SK-N-MC (cell line): ENCODE data around the gene ARHGAP22.
"Not testable (repeated sequence)": the region's sequence is repeated elsewhere in the genome, so short reads cannot be mapped to it uniquely, and the experiment has no call there.

Experiments
- DNase-seq: peaks from one replicate; pipeline ENCODE4 v3.0.0-alpha.2; 2011; ENCODE audit warnings: low read depth, low spot score
- H3K27ac ChIP-seq: fragments of 200-600 bp; sonication (generic); 2 replicates; pipeline ENCODE4 v1.5.1; 2016; ENCODE audit warnings: mixed run types
- H3K36me3 ChIP-seq: fragments of 200-600 bp; sonication (generic); 2 replicates; pipeline ENCODE4 v1.6.1; 2017; ENCODE audit warnings: antibody characterized with exemption, low read length, mixed read lengths; ENCODE audit not compliant: insufficient read depth
- H3K4me3 ChIP-seq: fragments of 200-600 bp; sonication (generic); 2 replicates; pipeline ENCODE4 v1.5.1; 2016
- H3K9ac ChIP-seq: fragments of 200-600 bp; sonication (generic); 2 replicates; pipeline ENCODE4 v1.8.0; 2017; ENCODE audit warnings: mixed run types, mixed read lengths; ENCODE audit not compliant: insufficient read length
- H3K9me3 ChIP-seq: fragments of 200-600 bp; sonication (generic); 2 replicates; pipeline ENCODE4 v1.6.1; 2017; ENCODE audit warnings: low read depth, mild to moderate bottlenecking, antibody characterized with exemption, low read length, moderate library complexity, mixed read lengths
- EZH2 ChIP-seq: fragments of 200-600 bp; sonication (generic); IDR thresholded peaks from one replicate; pipeline ENCODE4 v1.6.1; 2017; ENCODE audit warnings: antibody characterized with exemption
- FOXP2 ChIP-seq: optimal IDR thresholded peaks from 2 replicates; pipeline ENCODE3; 2011; ENCODE audit warnings: mild to moderate bottlenecking, moderate library complexity; ENCODE audit not compliant: insufficient read depth; ENCODE audit errors: extremely low read length, control extremely low read depth
- POLR2AphosphoS5 ChIP-seq: IDR thresholded peaks from 2 replicates; pipeline ENCODE4 v1.6.1; 2012; ENCODE audit warnings: mild to moderate bottlenecking, low read depth, low read length, borderline replicate concordance

ARHGAP22 gene

GRCh38 chr10:48648172-48648942, 43.5 kb upstream of the ARHGAP22 start:
- no peak overlapping the region for H3K9ac ChIP-seq
- H3K4me3 ChIP-seq: no peak overlapping the region
- H3K36me3 ChIP-seq: no peaks in the 10 kb centered on the region
- no peak for DNase-seq
- no peaks in the 10 kb centered on the region for H3K9me3 ChIP-seq
- TF ChIP-seq POLR2AphosphoS5 (no peak), FOXP2 (no peak), EZH2 (no peak)
- H3K27ac ChIP-seq: no peak overlapping the region

DNA sequence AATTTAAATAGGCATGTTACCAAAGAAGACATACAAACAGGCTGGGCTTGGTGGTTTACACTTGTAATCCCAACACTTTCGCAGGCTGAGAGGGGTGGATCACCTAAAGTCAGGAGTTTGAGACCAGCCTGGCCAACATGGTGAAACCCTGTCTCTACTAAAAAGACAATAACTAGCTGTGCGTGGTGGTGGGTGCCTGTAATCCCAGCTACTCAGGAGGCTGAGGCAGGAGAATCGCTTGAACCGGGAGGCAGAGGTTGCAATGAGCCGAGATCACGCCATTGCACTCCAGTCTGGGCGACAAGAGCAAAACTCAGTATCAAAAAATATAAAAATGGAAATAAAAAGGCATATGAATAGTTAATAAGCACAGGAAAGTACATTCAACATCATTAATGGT, 42.2 kb upstream of the ARHGAP22 start:
- H3K27ac ChIP-seq, H3K9ac ChIP-seq, H3K4me3 ChIP-seq, H3K9me3 ChIP-seq, DNase-seq, H3K36me3 ChIP-seq: not testable (repeated sequence)

- H3K36me3 ChIP-seq: no peaks in the 10 kb centered on the region
- H3K9ac ChIP-seq: no peak overlapping the region
- DNase-seq: no peak
- H3K27ac ChIP-seq: no peak overlapping the region
- H3K4me3 ChIP-seq: no peak overlapping the region
- TF ChIP-seq EZH2 (no peak), POLR2AphosphoS5 (no peak), FOXP2 (no peak)
- H3K9me3 ChIP-seq: no peaks in the 10 kb centered on the region
These were observed 40.7 kb upstream of the ARHGAP22 start for GRCh38 chr10:48645600-48645999.

- not testable (repeated sequence) for DNase-seq, H3K27ac ChIP-seq, H3K9ac ChIP-seq, H3K4me3 ChIP-seq, H3K36me3 ChIP-seq, H3K9me3 ChIP-seq
These were observed 36.3 kb upstream of the ARHGAP22 start for GRCh38 chr10:48641099-48641690.

GRCh38 chr10:48640326-48640725, 35.5 kb upstream of the ARHGAP22 start:
- TF ChIP-seq POLR2AphosphoS5 (no peak), EZH2 (no peak), FOXP2 (no peak)
- Histone ChIP-seq H3K4me3 (no peak overlapping the region), H3K27ac (no peak overlapping the region), H3K9me3 (no peaks in the 10 kb centered on the region), H3K9ac (no peak overlapping the region), H3K36me3 (no peaks in the 10 kb centered on the region)
- DNase-seq: no peak

- H3K4me3 ChIP-seq: no peak overlapping the region
- DNase-seq: no peak
- no peak overlapping the region for H3K9ac ChIP-seq
- H3K9me3 ChIP-seq: no peaks in the 10 kb centered on the region
- H3K27ac ChIP-seq: no peak overlapping the region
- TF ChIP-seq POLR2AphosphoS5: no peak
- TF ChIP-seq FOXP2: no peak
- TF ChIP-seq EZH2: no peak
- H3K36me3 ChIP-seq: no peaks in the 10 kb centered on the region
These were observed 34.8 kb upstream of the ARHGAP22 start for GRCh38 chr10:48639632-48640031.

DNA sequence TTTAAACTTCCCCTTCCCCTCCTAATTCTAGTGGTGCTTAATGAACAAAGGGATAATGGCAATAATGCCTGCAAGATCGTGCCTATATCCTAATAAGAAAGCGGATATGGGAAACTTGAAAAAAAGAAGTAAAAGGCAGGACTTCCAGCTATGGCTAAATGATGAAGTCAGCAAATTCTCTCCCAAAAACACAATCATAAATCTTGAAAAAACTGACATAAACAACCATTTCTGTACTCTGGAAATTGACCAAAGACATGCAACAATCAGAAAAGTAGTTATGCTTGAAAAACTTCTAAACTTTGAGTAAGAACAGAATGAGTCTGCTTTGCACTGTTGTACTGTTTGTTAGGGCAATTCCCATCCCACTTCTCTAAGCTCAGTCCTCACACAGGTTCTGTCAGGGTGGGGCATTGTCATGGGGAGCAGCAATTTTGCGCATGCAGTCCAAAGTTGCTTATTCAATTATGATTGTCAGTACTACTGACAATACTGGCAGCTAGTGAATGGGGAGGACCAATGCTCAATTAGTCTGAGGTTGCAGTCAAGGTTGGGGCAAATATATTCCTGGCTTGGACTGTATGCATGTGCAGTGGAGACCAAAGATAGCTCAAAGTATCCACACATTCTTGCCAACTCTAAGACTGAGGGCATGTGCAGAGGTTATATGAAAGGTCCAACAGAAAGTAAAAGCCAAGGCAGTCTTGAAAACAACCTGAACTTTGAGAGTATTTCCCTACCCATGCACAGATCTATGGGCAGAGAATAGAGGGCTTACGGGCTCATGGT, 34.1 kb upstream of the ARHGAP22 start:
- TF ChIP-seq EZH2: no peak
- no peak for TF ChIP-seq FOXP2
- no peak for TF ChIP-seq POLR2AphosphoS5
- H3K36me3 ChIP-seq: no peaks in the 10 kb centered on the region

DNA sequence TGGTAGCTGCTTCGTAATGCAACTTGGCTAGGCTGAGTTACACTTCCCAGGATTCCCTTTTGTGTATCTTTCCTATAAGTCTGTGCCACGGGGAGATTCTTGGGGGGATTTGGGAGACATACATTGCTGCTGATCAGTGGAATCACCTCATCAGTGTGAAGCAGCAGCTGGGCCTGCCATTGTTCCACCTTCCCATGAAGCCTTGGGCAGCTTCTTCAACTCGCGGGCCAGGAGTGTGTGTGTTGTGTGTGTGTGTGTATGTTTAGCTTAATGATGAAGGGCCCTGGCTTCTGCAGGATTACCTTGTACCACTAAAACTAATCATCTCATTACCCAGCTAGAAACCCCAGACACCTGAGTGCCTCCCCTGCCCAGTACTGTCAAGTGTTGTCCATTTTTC, 33.3 kb upstream of the ARHGAP22 start:
- Histone ChIP-seq H3K36me3 (no peaks in the 10 kb centered on the region), H3K9ac (no peak overlapping the region), H3K4me3 (no peak overlapping the region), H3K27ac (no peak overlapping the region), H3K9me3 (no peaks in the 10 kb centered on the region)
- TF ChIP-seq FOXP2: no peak
- TF ChIP-seq EZH2: no peak
- no peak for TF ChIP-seq POLR2AphosphoS5
- DNase-seq: no peak

More for the DNA sequence above, 34.1 kb upstream of the ARHGAP22 start:
- H3K9ac ChIP-seq: no peak overlapping the region
- H3K9me3 ChIP-seq: no peaks in the 10 kb centered on the region
- H3K27ac ChIP-seq: no peak overlapping the region
- no peak for DNase-seq
- no peak overlapping the region for H3K4me3 ChIP-seq

- H3K9me3 ChIP-seq: no peaks in the 10 kb centered on the region
- H3K27ac ChIP-seq: no peak overlapping the region
- DNase-seq: no peak
- H3K4me3 ChIP-seq: no peak overlapping the region
- no peak for TF ChIP-seq EZH2
- no peak for TF ChIP-seq FOXP2
- TF ChIP-seq POLR2AphosphoS5: no peak
- no peak overlapping the region for H3K9ac ChIP-seq
- H3K36me3 ChIP-seq: no peaks in the 10 kb centered on the region
These were observed 32.0 kb upstream of the ARHGAP22 start for GRCh38 chr10:48636901-48637300.
